H9 (cell line): ENCODE data around the gene PPP1R16B. TPM values are rescaled to one million over a fixed set of nuclear protein-coding genes. Genes with fewer than 3 reads are reported as not detected.

ENCODE experiments used
- DNase-seq: peaks from one replicate; pipeline ENCODE4 v3.0.0-alpha.2; 2017
- H2AFZ ChIP-seq: one replicate; pipeline ENCODE4 v1.6.1; 2013; ENCODE audit warnings: mild to moderate bottlenecking, low read length, control low read depth, moderate library complexity
- H2AK5ac ChIP-seq: 2 replicates; pipeline ENCODE4 v1.6.1; 2013; ENCODE audit warnings: low read length, control low read depth, mixed read lengths; ENCODE audit not compliant: insufficient read length
- H2BK120ac ChIP-seq: one replicate; pipeline ENCODE4 v1.6.1; 2013; ENCODE audit warnings: low read depth, mild to moderate bottlenecking, low read length, control low read depth, inconsistent platforms; ENCODE audit not compliant: poor library complexity, severe bottlenecking
- H2BK12ac ChIP-seq: 2 replicates; pipeline ENCODE4 v1.6.1; 2013; ENCODE audit warnings: low read length, control low read depth, mixed read lengths, low read depth; ENCODE audit not compliant: insufficient read length
- H2BK15ac ChIP-seq: 2 replicates; pipeline ENCODE4 v1.6.1; 2013; ENCODE audit warnings: low read depth, low read length, control low read depth
- H2BK20ac ChIP-seq: one replicate; pipeline ENCODE4 v1.6.1; 2013; ENCODE audit warnings: low read depth, mild to moderate bottlenecking, low read length, control low read depth, inconsistent platforms; ENCODE audit not compliant: poor library complexity, severe bottlenecking
- H2BK5ac ChIP-seq: 2 replicates; pipeline ENCODE4 v1.6.1; 2013; ENCODE audit warnings: low read length, control low read depth, mixed read lengths; ENCODE audit not compliant: insufficient read length
- H3K14ac ChIP-seq: 2 replicates; pipeline ENCODE4 v1.6.1; 2013; ENCODE audit warnings: low read length, control low read depth; ENCODE audit not compliant: insufficient read depth
- H3K18ac ChIP-seq: 2 replicates; pipeline ENCODE4 v1.6.1; 2013; ENCODE audit warnings: low read depth, mild to moderate bottlenecking, mixed read lengths, low read length, control low read depth; ENCODE audit not compliant: insufficient read length
- H3K23ac ChIP-seq: 2 replicates; pipeline ENCODE4 v1.6.1; 2013; ENCODE audit warnings: low read length, control low read depth, mixed read lengths, low read depth; ENCODE audit not compliant: insufficient read length
- H3K23me2 ChIP-seq: 2 replicates; pipeline ENCODE4 v1.6.1; 2013; ENCODE audit warnings: low read depth, mild to moderate bottlenecking, mixed read lengths, low read length, control low read depth; ENCODE audit not compliant: insufficient read length, poor library complexity, severe bottlenecking
- H3K27ac ChIP-seq: 2 replicates; pipeline ENCODE4 v1.5.1; 2013; ENCODE audit warnings: low read length, control low read depth, mixed read lengths, low read depth; ENCODE audit not compliant: insufficient read length
- H3K27me3 ChIP-seq: 2 replicates; pipeline ENCODE4 v1.6.1; 2013; ENCODE audit warnings: low read length, control low read depth, inconsistent platforms; ENCODE audit not compliant: insufficient read depth
- H3K4ac ChIP-seq: 2 replicates; pipeline ENCODE4 v1.6.1; 2013; ENCODE audit warnings: low read depth, mild to moderate bottlenecking, control low read depth, inconsistent platforms, low read length, moderate library complexity
- H3K4me1 ChIP-seq: 2 replicates; pipeline ENCODE4 v1.6.1; 2013; ENCODE audit warnings: low read length, control low read depth, inconsistent platforms; ENCODE audit not compliant: insufficient read depth
- H3K4me2 ChIP-seq: 2 replicates; pipeline ENCODE4 v1.6.1; 2013; ENCODE audit warnings: low read length, control low read depth, mixed read lengths; ENCODE audit not compliant: insufficient read length, insufficient read depth
- H3K56ac ChIP-seq: 2 replicates; pipeline ENCODE4 v1.6.1; 2013; ENCODE audit warnings: low read depth, mild to moderate bottlenecking, mixed read lengths, low read length, control low read depth; ENCODE audit not compliant: insufficient read length
- H3K79me1 ChIP-seq: 2 replicates; pipeline ENCODE4 v1.6.1; 2013; ENCODE audit warnings: low read depth, mild to moderate bottlenecking, moderate library complexity, low read length, control low read depth, inconsistent platforms; ENCODE audit not compliant: insufficient read depth, poor library complexity, severe bottlenecking
- H3K79me2 ChIP-seq: 2 replicates; pipeline ENCODE4 v1.6.1; 2013; ENCODE audit warnings: low read length, control low read depth, inconsistent platforms; ENCODE audit not compliant: insufficient read depth
- H3K9ac ChIP-seq: 2 replicates; pipeline ENCODE4 v1.6.1; 2013; ENCODE audit warnings: low read length, control low read depth, mixed read lengths; ENCODE audit not compliant: insufficient read length; ENCODE audit errors: extremely low read depth
- H3K9me3 ChIP-seq: one replicate; pipeline ENCODE4 v1.6.1; 2013; ENCODE audit warnings: low read depth, low read length, inconsistent platforms; ENCODE audit not compliant: control insufficient read depth
- H3T11ph ChIP-seq: one replicate; pipeline ENCODE4 v1.6.1; 2013; ENCODE audit warnings: mild to moderate bottlenecking, low read length, control low read depth, inconsistent platforms
- H4K20me1 ChIP-seq: one replicate; pipeline ENCODE4 v1.6.1; 2013; ENCODE audit not compliant: control insufficient read depth, insufficient read length, insufficient read depth
- H4K5ac ChIP-seq: 2 replicates; pipeline ENCODE4 v1.6.1; 2013; ENCODE audit warnings: low read depth, mild to moderate bottlenecking, mixed read lengths, low read length, control low read depth; ENCODE audit not compliant: insufficient read length
- H4K8ac ChIP-seq: replicated peaks from 2 replicates; pipeline ENCODE4 v1.6.1; 2013; ENCODE audit warnings: low read length, control low read depth, mixed read lengths, low read depth; ENCODE audit not compliant: insufficient read length
- H4K91ac ChIP-seq: 2 replicates; pipeline ENCODE4 v1.6.1; 2013; ENCODE audit warnings: low read depth, mild to moderate bottlenecking, moderate library complexity, mixed read lengths, low read length, control low read depth; ENCODE audit not compliant: insufficient read length
- H3K27ac Mint-ChIP-seq, 3 experiments: 2 replicates in 2 of 3; 3 replicates in 1 of 3; pipeline ENCODE4 v1.8.0; 2020 to 2021; ENCODE audit warnings: mixed read lengths in 3 of 3, mild to moderate bottlenecking in 1 of 3, moderate library complexity in 1 of 3
- H3K27me3 Mint-ChIP-seq: 2 replicates; pipeline ENCODE4 v1.8.0; 2021; ENCODE audit warnings: low read depth, mild to moderate bottlenecking, moderate library complexity, mixed read lengths
- H3K36me3 Mint-ChIP-seq, 3 experiments: 2 replicates in 2 of 3; 3 replicates in 1 of 3; pipeline ENCODE4 v1.8.0; 2020 to 2021; ENCODE audit warnings: low read depth in 3 of 3, mixed read lengths in 3 of 3; ENCODE audit not compliant: insufficient read depth in 1 of 3
- H3K4me1 Mint-ChIP-seq, 2 experiments: 2 replicates each; pipeline ENCODE4 v1.8.0; 2020; ENCODE audit warnings: mixed read lengths in 2 of 2
- H3K4me3 Mint-ChIP-seq, 2 experiments: 2 replicates in 1 of 2; 3 replicates in 1 of 2; pipeline ENCODE4 v1.8.0; 2020 to 2021; ENCODE audit warnings: mild to moderate bottlenecking in 2 of 2, mixed read lengths in 2 of 2, moderate library complexity in 1 of 2
- H3K9me3 Mint-ChIP-seq, 2 experiments: 2 replicates in 1 of 2; 3 replicates in 1 of 2; pipeline ENCODE4 v1.8.0; 2020; ENCODE audit warnings: mild to moderate bottlenecking in 2 of 2, mixed read lengths in 2 of 2, moderate library complexity in 1 of 2
- WGBS: extraction: QIAGEN DNeasy Blood & Tissue Kit; methylation state at CpG from one replicate; pipeline ENCODE4 v1.1.7; 2013; ENCODE audit warnings: missing lambda C conversion rate, low lambda C conversion rate, mixed read lengths; ENCODE audit not compliant: insufficient read length; ENCODE audit errors: extremely low coverage; 5-methylcytosine and 5-hydroxymethylcytosine counted together
- total RNA-seq: library from RNA; stranded (reverse); gene quantifications from 2 replicates; pipeline ENCODE4 v1.2.1, GENCODE V29; 2021
- TF ChIP-seq, protein P1 (sequence below): fragments of 200-600 bp; sonication (generic); conservative IDR thresholded peaks from 3 replicates; pipeline ENCODE4 v1.8.0; 2021; ENCODE audit warnings: antibody characterized with exemption, mild to moderate bottlenecking

PPP1R16B gene
- total RNA-seq, 1 experiment from 2014 or later, result 8.2 TPM

DNA sequence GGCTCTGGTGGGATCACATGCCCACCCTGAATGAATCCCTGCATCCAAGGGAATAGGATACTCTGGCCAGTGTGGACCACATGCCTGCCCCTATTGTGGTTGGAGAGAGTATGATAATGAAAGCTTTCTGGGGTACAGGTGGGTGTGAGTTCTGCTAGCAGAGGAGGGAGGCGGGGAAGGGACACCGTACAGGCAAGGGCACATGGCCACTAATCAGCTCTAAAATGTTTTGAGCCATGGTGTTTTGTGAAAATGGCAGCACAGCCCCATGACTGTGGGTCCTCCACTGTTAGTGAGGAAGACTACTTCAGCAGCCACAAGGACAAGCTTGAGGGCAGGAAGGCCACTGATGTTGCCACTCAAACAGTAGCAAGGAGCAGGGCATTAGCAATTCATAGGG is 144.8 kb downstream of the PPP1R16B start:
- Histone ChIP-seq H3K27me3 (no peaks in the 10 kb centered on the region), H3K9me3 (no peaks in the 10 kb centered on the region), H2BK5ac (no peak overlapping the region), H3K4me2 (no peak overlapping the region), H4K20me1 (no peaks in the 10 kb centered on the region), H3K79me2 (no peaks in the 10 kb centered on the region), H3K27ac (no peak overlapping the region), H4K5ac (no peak overlapping the region), H2BK20ac (no peak overlapping the region), H3K23ac (no peak overlapping the region), H3K23me2 (no peaks in the 10 kb centered on the region), H2BK12ac (no peak overlapping the region), H3K18ac (no peak overlapping the region), H3T11ph (no peak overlapping the region), H3K56ac (no peak overlapping the region), H2BK15ac (no peak overlapping the region), H4K8ac (no peak overlapping the region), H4K91ac (no peak overlapping the region), H3K14ac (no peak overlapping the region), H3K79me1 (peaks cover 5% of the 10 kb centered on the region), H3K4ac (no peak overlapping the region), H2BK120ac (no peak overlapping the region), H3K9ac (no peak overlapping the region), H3K4me1 (no peaks in the 10 kb centered on the region), H2AFZ (no peak overlapping the region), H2AK5ac (no peak overlapping the region)
- Mint-ChIP-seq H3K4me3 (no peak overlapping the region), H3K9me3 (no peaks in the 10 kb centered on the region; a peak in 1 of 5 replicates), H3K27ac (no peak overlapping the region; a peak in 1 of 7 replicates), H3K4me1 (peaks cover 4 to 9% of the 10 kb centered on the region in 2 experiments; a peak in 3 of 4 replicates), H3K27me3 (no peaks in the 10 kb centered on the region), H3K36me3 (peaks cover 69 to 92% (median 90%) of the 10 kb centered on the region in 3 experiments)
- WGBS, result no CpG with 5 or more reads among the region's 2 CpGs
- DNase-seq, result no peak
- TF ChIP-seq, protein P1, sequence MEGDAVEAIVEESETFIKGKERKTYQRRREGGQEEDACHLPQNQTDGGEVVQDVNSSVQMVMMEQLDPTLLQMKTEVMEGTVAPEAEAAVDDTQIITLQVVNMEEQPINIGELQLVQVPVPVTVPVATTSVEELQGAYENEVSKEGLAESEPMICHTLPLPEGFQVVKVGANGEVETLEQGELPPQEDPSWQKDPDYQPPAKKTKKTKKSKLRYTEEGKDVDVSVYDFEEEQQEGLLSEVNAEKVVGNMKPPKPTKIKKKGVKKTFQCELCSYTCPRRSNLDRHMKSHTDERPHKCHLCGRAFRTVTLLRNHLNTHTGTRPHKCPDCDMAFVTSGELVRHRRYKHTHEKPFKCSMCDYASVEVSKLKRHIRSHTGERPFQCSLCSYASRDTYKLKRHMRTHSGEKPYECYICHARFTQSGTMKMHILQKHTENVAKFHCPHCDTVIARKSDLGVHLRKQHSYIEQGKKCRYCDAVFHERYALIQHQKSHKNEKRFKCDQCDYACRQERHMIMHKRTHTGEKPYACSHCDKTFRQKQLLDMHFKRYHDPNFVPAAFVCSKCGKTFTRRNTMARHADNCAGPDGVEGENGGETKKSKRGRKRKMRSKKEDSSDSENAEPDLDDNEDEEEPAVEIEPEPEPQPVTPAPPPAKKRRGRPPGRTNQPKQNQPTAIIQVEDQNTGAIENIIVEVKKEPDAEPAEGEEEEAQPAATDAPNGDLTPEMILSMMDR, result no peak
